ENCODE data around the gene UGT1A3. TPM values are rescaled to one million over a fixed set of nuclear protein-coding genes. Genes with fewer than 3 reads are reported as not detected.

Gene UGT1A3
- total RNA-seq, 5 donors from 2014 or later (not counting 1 experiment from before 2014, with no cell fraction given) = not detected

GRCh38 chr2:233791151-233791882 lies 62.5 kb downstream of the UGT1A3 start:
- Histone ChIP-seq H3K27ac (ENCODE audit: low read length) (no peak overlapping the region), H3K4me3 (ENCODE audit: control insufficient read depth in 1 of 2, extremely low read depth in 1 of 2, low read length in 1 of 2) (no peak overlapping the region), H3K27me3 (replicated peaks in 1 of 2; ENCODE audit: control insufficient read depth in 2 of 2, extremely low read depth in 1 of 2, insufficient read depth in 2 of 2, low read length in 1 of 2) (peaks cover 0 to 9% of the 10 kb centered on the region in 2 experiments), H3K9me3 (no peaks in the 10 kb centered on the region), H3K4me1 (ENCODE audit: control insufficient read depth in 1 of 2, extremely low read depth in 1 of 2, insufficient read depth in 2 of 2, low read length in 2 of 2) (no peaks in the 10 kb centered on the region), H3K36me3 (ENCODE audit: control insufficient read depth in 2 of 2, extremely low read depth in 1 of 2, insufficient read depth in 1 of 2, low read length in 1 of 2) (no peaks in the 10 kb centered on the region)
- ATAC-seq (replicated peaks in 1 of 4) (no peak), DNase-seq (no peak)
- ChIA-PET CTCF (no interaction called here), POLR2A (interaction anchor here in 1 of 2 donors (0.6 kb wide), 2 partner anchors 11 to 744 kb away, joined by 3 read pairs; no protein-coding TSS in a partner anchor)
- WGBS (ENCODE audit: insufficient coverage) = 83% methylated on average over 17 of the region's 18 CpGs
- peaks cover 0 to 2% (median under 1%) of the 10 kb centered on the region in 3 donors for H3K9me3 Mint-ChIP-seq
- H3K27ac Mint-ChIP-seq = no peak overlapping the region
- peaks cover 5 to 7% of the 10 kb centered on the region in 2 donors for H3K27me3 Mint-ChIP-seq
- no peak overlapping the region for H3K4me3 Mint-ChIP-seq
- no peaks in the 10 kb centered on the region for H3K4me1 Mint-ChIP-seq
- H3K36me3 Mint-ChIP-seq = no peaks in the 10 kb centered on the region

GRCh38 chr2:233791883-233792329 lies 63.1 kb downstream of the UGT1A3 start:
- DNase-seq = no peak
- Mint-ChIP-seq H3K36me3 (no peaks in the 10 kb centered on the region), H3K27me3 (peaks cover 3 to 4% of the 10 kb centered on the region in 2 donors), H3K9me3 (no peaks in the 10 kb centered on the region), H3K4me1 (no peaks in the 10 kb centered on the region), H3K4me3 (no peak overlapping the region), H3K27ac (no peak overlapping the region)
- POLR2A ChIA-PET = no interaction called here
- no peaks in the 10 kb centered on the region for H3K4me1 ChIP-seq (ENCODE audit: control insufficient read depth in 1 of 2, extremely low read depth in 1 of 2, insufficient read depth in 2 of 2, low read length in 2 of 2)
- no peak for ATAC-seq (replicated peaks in 1 of 4)
- no peak overlapping the region for H3K27ac ChIP-seq (ENCODE audit: low read length)
- H3K9me3 ChIP-seq = no peaks in the 10 kb centered on the region
- CTCF ChIA-PET = no interaction called here
- H3K36me3 ChIP-seq (ENCODE audit: control insufficient read depth in 2 of 2, extremely low read depth in 1 of 2, insufficient read depth in 1 of 2, low read length in 1 of 2) = no peaks in the 10 kb centered on the region
- 56% methylated on average over 9 of the region's 9 CpGs for WGBS (ENCODE audit: insufficient coverage)
- no peak overlapping the region for H3K4me3 ChIP-seq (ENCODE audit: control insufficient read depth in 1 of 2, extremely low read depth in 1 of 2, low read length in 1 of 2)
- peaks cover 0 to 9% of the 10 kb centered on the region in 2 experiments for H3K27me3 ChIP-seq (replicated peaks in 1 of 2; ENCODE audit: control insufficient read depth in 2 of 2, extremely low read depth in 1 of 2, insufficient read depth in 2 of 2, low read length in 1 of 2)

- H3K4me1 ChIP-seq (ENCODE audit: control insufficient read depth in 1 of 2, extremely low read depth in 1 of 2, insufficient read depth in 2 of 2, low read length in 2 of 2) = no peaks in the 10 kb centered on the region
- no peaks in the 10 kb centered on the region for H3K36me3 ChIP-seq (ENCODE audit: control insufficient read depth in 2 of 2, extremely low read depth in 1 of 2, insufficient read depth in 1 of 2, low read length in 1 of 2)
- Mint-ChIP-seq H3K9me3 (no peaks in the 10 kb centered on the region), H3K4me1 (no peaks in the 10 kb centered on the region), H3K36me3 (no peaks in the 10 kb centered on the region), H3K27ac (no peak overlapping the region), H3K4me3 (no peak overlapping the region), H3K27me3 (peaks cover 3 to 4% of the 10 kb centered on the region in 2 donors)
- H3K27ac ChIP-seq (ENCODE audit: low read length) = no peak overlapping the region
- no peak for DNase-seq
- no peaks in the 10 kb centered on the region for H3K9me3 ChIP-seq
- WGBS (ENCODE audit: insufficient coverage) = 88% methylated on average over 7 of the region's 7 CpGs
- no peak overlapping the region for H3K4me3 ChIP-seq (ENCODE audit: control insufficient read depth in 1 of 2, extremely low read depth in 1 of 2, low read length in 1 of 2)
- POLR2A ChIA-PET = no interaction called here
- peaks cover 0 to 9% of the 10 kb centered on the region in 2 experiments for H3K27me3 ChIP-seq (replicated peaks in 1 of 2; ENCODE audit: control insufficient read depth in 2 of 2, extremely low read depth in 1 of 2, insufficient read depth in 2 of 2, low read length in 1 of 2)
- ATAC-seq (replicated peaks in 1 of 4) = no peak
- CTCF ChIA-PET = no interaction called here
These were observed 63.9 kb downstream of the UGT1A3 start for GRCh38 chr2:233792720-233793119.

- H3K27ac Mint-ChIP-seq = no peak overlapping the region
- ATAC-seq (replicated peaks in 1 of 4) (no peak), DNase-seq (no peak)
- whole genome bisulfite sequencing (ENCODE audit: insufficient coverage) = 80% methylated on average over 11 of the region's 18 CpGs
- Histone ChIP-seq H3K9me3 (no peaks in the 10 kb centered on the region), H3K4me1 (ENCODE audit: control insufficient read depth in 1 of 2, extremely low read depth in 1 of 2, insufficient read depth in 2 of 2, low read length in 2 of 2) (no peaks in the 10 kb centered on the region), H3K4me3 (ENCODE audit: control insufficient read depth in 1 of 2, extremely low read depth in 1 of 2, low read length in 1 of 2) (no peak overlapping the region), H3K27me3 (replicated peaks in 1 of 2; ENCODE audit: control insufficient read depth in 2 of 2, extremely low read depth in 1 of 2, insufficient read depth in 2 of 2, low read length in 1 of 2) (peaks cover 0 to 10% of the 10 kb centered on the region in 2 experiments), H3K36me3 (ENCODE audit: control insufficient read depth in 2 of 2, extremely low read depth in 1 of 2, insufficient read depth in 1 of 2, low read length in 1 of 2) (no peaks in the 10 kb centered on the region), H3K27ac (ENCODE audit: low read length) (no peak overlapping the region)
- no peak overlapping the region for H3K4me3 Mint-ChIP-seq
- H3K4me1 Mint-ChIP-seq = no peaks in the 10 kb centered on the region
- H3K36me3 Mint-ChIP-seq = no peaks in the 10 kb centered on the region
- no peaks in the 10 kb centered on the region for H3K9me3 Mint-ChIP-seq
- CTCF ChIA-PET = no interaction called here
- peaks cover 3 to 6% of the 10 kb centered on the region in 2 donors for H3K27me3 Mint-ChIP-seq
- POLR2A ChIA-PET = no interaction called here
These were observed 64.8 kb downstream of the UGT1A3 start for GRCh38 chr2:233793465-233794127.

- POLR2A ChIA-PET = no interaction called here
- Histone ChIP-seq H3K9me3 (no peaks in the 10 kb centered on the region), H3K4me1 (ENCODE audit: control insufficient read depth in 1 of 2, extremely low read depth in 1 of 2, insufficient read depth in 2 of 2, low read length in 2 of 2) (no peaks in the 10 kb centered on the region), H3K36me3 (ENCODE audit: control insufficient read depth in 2 of 2, extremely low read depth in 1 of 2, insufficient read depth in 1 of 2, low read length in 1 of 2) (no peaks in the 10 kb centered on the region), H3K4me3 (ENCODE audit: control insufficient read depth in 1 of 2, extremely low read depth in 1 of 2, low read length in 1 of 2) (no peak overlapping the region), H3K27ac (ENCODE audit: low read length) (no peak overlapping the region), H3K27me3 (replicated peaks in 1 of 2; ENCODE audit: control insufficient read depth in 2 of 2, extremely low read depth in 1 of 2, insufficient read depth in 2 of 2, low read length in 1 of 2) (peaks cover 0 to 14% of the 10 kb centered on the region in 2 experiments)
- WGBS (ENCODE audit: insufficient coverage) = 80% methylated on average over 17 of the region's 17 CpGs
- no peak overlapping the region for H3K27ac Mint-ChIP-seq
- CTCF ChIA-PET = no interaction called here
- no peak overlapping the region for H3K4me3 Mint-ChIP-seq
- H3K9me3 Mint-ChIP-seq = no peaks in the 10 kb centered on the region
- no peak for DNase-seq
- ATAC-seq (replicated peaks in 1 of 4) = no peak
- H3K4me1 Mint-ChIP-seq = no peaks in the 10 kb centered on the region
- peaks cover 3 to 6% of the 10 kb centered on the region in 2 donors for H3K27me3 Mint-ChIP-seq
- no peaks in the 10 kb centered on the region for H3K36me3 Mint-ChIP-seq
These were observed 65.4 kb downstream of the UGT1A3 start for GRCh38 chr2:233794128-233794658.

- POLR2A ChIA-PET = interaction anchor here in 1 of 2 donors (0.5 kb wide), 1 partner anchor 190 kb away, joined by 3 read pairs; no protein-coding TSS in a partner anchor
- Mint-ChIP-seq H3K4me3 (no peak overlapping the region), H3K27me3 (peaks cover 3 to 6% of the 10 kb centered on the region in 2 donors), H3K36me3 (no peaks in the 10 kb centered on the region), H3K27ac (no peak overlapping the region), H3K4me1 (no peaks in the 10 kb centered on the region), H3K9me3 (peaks cover 0 to 5% (median 0%) of the 10 kb centered on the region in 3 donors)
- no peak overlapping the region for H3K27ac ChIP-seq (ENCODE audit: low read length)
- no peaks in the 10 kb centered on the region for H3K9me3 ChIP-seq
- DNase-seq (peak in 1 of 35 experiments; percentile 9), ATAC-seq (replicated peaks in 1 of 4) (no peak)
- no peaks in the 10 kb centered on the region for H3K4me1 ChIP-seq (ENCODE audit: control insufficient read depth in 1 of 2, extremely low read depth in 1 of 2, insufficient read depth in 2 of 2, low read length in 2 of 2)
- H3K4me3 ChIP-seq (ENCODE audit: control insufficient read depth in 1 of 2, extremely low read depth in 1 of 2, low read length in 1 of 2) = no peak overlapping the region
- H3K27me3 ChIP-seq (replicated peaks in 1 of 2; ENCODE audit: control insufficient read depth in 2 of 2, extremely low read depth in 1 of 2, insufficient read depth in 2 of 2, low read length in 1 of 2) = peaks cover 0 to 17% of the 10 kb centered on the region in 2 experiments
- no peaks in the 10 kb centered on the region for H3K36me3 ChIP-seq (ENCODE audit: control insufficient read depth in 2 of 2, extremely low read depth in 1 of 2, insufficient read depth in 1 of 2, low read length in 1 of 2)
- CTCF ChIA-PET = no interaction called here
- 85% methylated on average over 13 of the region's 13 CpGs for whole genome bisulfite sequencing (ENCODE audit: insufficient coverage)
These were observed 66.9 kb downstream of the UGT1A3 start for GRCh38 chr2:233795735-233796171.
